Measurements from ENCODE around the gene KANSL1L.
A peak's percentile ranks its signal among the peaks of the same experiment; 100 is the strongest.

Gene KANSL1L

DNA sequence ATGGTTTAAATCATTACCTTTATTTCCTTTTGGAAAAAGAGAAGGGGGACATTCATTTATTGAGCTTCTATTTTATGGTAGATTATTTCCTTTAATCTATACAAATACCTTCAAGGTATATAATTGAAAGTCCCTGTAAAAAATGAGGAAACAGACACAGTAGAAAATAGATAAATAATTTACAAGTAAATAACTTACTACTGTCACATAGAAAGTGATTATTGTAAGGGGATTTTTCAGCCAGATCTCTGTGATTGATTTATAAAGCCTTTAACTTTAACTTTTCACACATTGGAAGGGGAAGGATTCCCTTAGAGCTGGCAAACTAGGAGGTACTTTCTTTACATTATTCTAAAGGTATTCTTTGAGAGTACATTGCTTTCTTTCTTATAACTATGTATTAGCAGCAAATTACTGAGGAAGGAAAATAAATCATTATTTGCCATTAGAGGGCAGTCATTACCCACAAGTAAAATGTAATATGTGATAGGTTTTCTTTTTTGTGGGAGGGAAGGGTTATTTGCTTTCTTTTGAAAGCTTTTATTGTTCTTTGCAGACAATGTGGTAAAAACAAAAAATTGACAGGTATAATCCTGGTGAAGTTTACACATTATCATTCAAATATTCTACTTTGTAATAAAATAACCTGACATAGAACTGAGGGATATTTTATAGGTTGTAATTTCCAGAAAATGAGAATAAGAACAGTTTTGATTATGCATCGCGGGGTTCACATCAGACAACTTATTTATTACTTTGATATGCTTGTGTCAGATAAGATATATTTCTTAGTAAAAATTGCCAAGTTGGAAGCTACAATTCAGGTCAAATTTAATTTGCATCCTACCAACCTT is 193.6 kb downstream of the KANSL1L start:
- no CpG with 5 or more reads among the region's 2 CpGs for WGBS
- H3K36me3 ChIP-seq (ENCODE audit: control insufficient read depth in 1 of 2, insufficient read depth in 2 of 2, low read depth in 1 of 2, low read length in 2 of 2) = no peaks in the 10 kb centered on the region
- no peak overlapping the region for H3K27ac ChIP-seq (ENCODE audit: low read length, poor library complexity, severe bottlenecking)
- H3K4me2 ChIP-seq (ENCODE audit: low read length, poor library complexity, severe bottlenecking) = no peak overlapping the region
- H2BK120ac ChIP-seq (ENCODE audit: low read depth, low read length) = no peak overlapping the region
- no peak overlapping the region for H2BK12ac ChIP-seq (ENCODE audit: low read length in 2 of 2)
- H3K14ac ChIP-seq (ENCODE audit: low read length in 2 of 2) = no peak overlapping the region
- H2BK15ac ChIP-seq (ENCODE audit: low read depth, poor library complexity, severe bottlenecking) = no peak overlapping the region
- no peaks in the 10 kb centered on the region for H3K9me3 ChIP-seq (ENCODE audit: control insufficient read depth, low read length)
- DNase-seq = peak; percentile 41
- no peak overlapping the region for H3K23ac ChIP-seq (ENCODE audit: low read length in 2 of 2)
- no peak overlapping the region for H3K4ac ChIP-seq (ENCODE audit: low read depth in 1 of 2, low read length in 2 of 2)
- H2AFZ ChIP-seq (ENCODE audit: low read depth, low read length) = no peak overlapping the region
- no peak overlapping the region for H3K9ac ChIP-seq (ENCODE audit: low read length)
- no peak overlapping the region for H4K8ac ChIP-seq (ENCODE audit: low read length)
- H2BK5ac ChIP-seq (ENCODE audit: low read depth, low read length, poor library complexity, severe bottlenecking) = no peak overlapping the region
- no peak overlapping the region for H3K4me3 ChIP-seq (ENCODE audit: insufficient read depth in 1 of 2, low read depth in 1 of 2, low read length in 2 of 2)
- no peak overlapping the region for H4K91ac ChIP-seq (ENCODE audit: low read length)
- peaks cover 5% of the 10 kb centered on the region for H3K4me1 ChIP-seq (ENCODE audit: control insufficient read depth, insufficient read depth, low read depth, low read length)
- no peak overlapping the region for H2AK5ac ChIP-seq (ENCODE audit: low read length, severe bottlenecking)
- no peak overlapping the region for H3K18ac ChIP-seq (ENCODE audit: low read depth in 1 of 2, low read length in 2 of 2)
- H3K27me3 ChIP-seq (ENCODE audit: control insufficient read depth in 1 of 2, insufficient read depth in 1 of 2, low read length in 2 of 2) = no peaks in the 10 kb centered on the region
- no peaks in the 10 kb centered on the region for H3K79me1 ChIP-seq (replicated peaks; ENCODE audit: low read length, poor library complexity, severe bottlenecking)

DNA sequence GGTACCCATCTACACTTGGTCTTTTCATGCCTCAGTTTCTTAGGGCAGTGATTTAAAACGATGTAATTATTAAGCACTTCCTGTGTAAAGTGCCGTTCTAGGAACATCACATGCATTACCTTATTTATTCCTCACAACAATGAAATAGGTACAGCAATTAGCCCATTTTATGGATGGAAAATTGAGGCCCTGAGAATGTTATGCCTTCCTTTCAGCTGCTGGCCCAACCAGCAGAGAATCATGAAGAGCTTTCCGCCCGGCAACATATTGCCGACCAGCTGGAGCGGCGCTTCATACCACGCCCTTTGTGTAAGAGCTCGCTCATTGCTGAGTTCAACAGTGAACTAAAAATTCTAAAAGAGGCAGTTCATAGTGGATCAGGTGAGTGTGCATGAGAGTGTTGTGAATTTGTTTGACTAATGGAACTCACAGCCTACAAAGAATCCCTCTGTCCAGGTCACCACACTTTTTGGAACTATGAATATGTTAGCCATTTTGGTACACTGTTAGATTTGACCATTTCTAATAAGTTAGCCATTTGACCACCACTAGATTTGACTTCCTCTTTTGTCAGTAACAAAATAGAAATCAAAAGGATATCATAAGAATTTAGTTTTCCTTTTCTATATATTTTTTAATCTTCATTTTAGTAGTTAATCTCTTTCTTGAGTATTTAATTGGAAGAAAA is 194.4 kb downstream of the KANSL1L start:
- H2AFZ ChIP-seq (ENCODE audit: low read depth, low read length) = no peak overlapping the region
- H3K4me1 ChIP-seq (ENCODE audit: control insufficient read depth, insufficient read depth, low read depth, low read length) = peaks cover 3% of the 10 kb centered on the region
- H2BK15ac ChIP-seq (ENCODE audit: low read depth, poor library complexity, severe bottlenecking) = no peak overlapping the region
- H3K9ac ChIP-seq (ENCODE audit: low read length) = no peak overlapping the region
- no peaks in the 10 kb centered on the region for H3K36me3 ChIP-seq (ENCODE audit: control insufficient read depth in 1 of 2, insufficient read depth in 2 of 2, low read depth in 1 of 2, low read length in 2 of 2)
- H2AK5ac ChIP-seq (ENCODE audit: low read length, severe bottlenecking) = peak overlapping the region; percentile 70
- no peak overlapping the region for H4K8ac ChIP-seq (ENCODE audit: low read length)
- H3K4ac ChIP-seq (ENCODE audit: low read depth in 1 of 2, low read length in 2 of 2) = no peak overlapping the region
- H3K27ac ChIP-seq (ENCODE audit: low read length, poor library complexity, severe bottlenecking) = no peak overlapping the region
- H3K14ac ChIP-seq (ENCODE audit: low read length in 2 of 2) = no peak overlapping the region
- 89% methylated on average over 9 of the region's 9 CpGs for WGBS
- H3K4me3 ChIP-seq (ENCODE audit: insufficient read depth in 1 of 2, low read depth in 1 of 2, low read length in 2 of 2) = no peak overlapping the region
- H2BK120ac ChIP-seq (ENCODE audit: low read depth, low read length) = no peak overlapping the region
- H3K79me1 ChIP-seq (replicated peaks; ENCODE audit: low read length, poor library complexity, severe bottlenecking) = no peaks in the 10 kb centered on the region
- H3K9me3 ChIP-seq (ENCODE audit: control insufficient read depth, low read length) = no peaks in the 10 kb centered on the region
- H4K91ac ChIP-seq (ENCODE audit: low read length) = no peak overlapping the region
- no peak overlapping the region for H3K18ac ChIP-seq (ENCODE audit: low read depth in 1 of 2, low read length in 2 of 2)
- no peak for DNase-seq
- no peaks in the 10 kb centered on the region for H3K27me3 ChIP-seq (ENCODE audit: control insufficient read depth in 1 of 2, insufficient read depth in 1 of 2, low read length in 2 of 2)
- H3K4me2 ChIP-seq (ENCODE audit: low read length, poor library complexity, severe bottlenecking) = no peak overlapping the region
- no peak overlapping the region for H2BK5ac ChIP-seq (ENCODE audit: low read depth, low read length, poor library complexity, severe bottlenecking)
- H2BK12ac ChIP-seq (ENCODE audit: low read length in 2 of 2) = no peak overlapping the region
- H3K23ac ChIP-seq (ENCODE audit: low read length in 2 of 2) = no peak overlapping the region

DNA sequence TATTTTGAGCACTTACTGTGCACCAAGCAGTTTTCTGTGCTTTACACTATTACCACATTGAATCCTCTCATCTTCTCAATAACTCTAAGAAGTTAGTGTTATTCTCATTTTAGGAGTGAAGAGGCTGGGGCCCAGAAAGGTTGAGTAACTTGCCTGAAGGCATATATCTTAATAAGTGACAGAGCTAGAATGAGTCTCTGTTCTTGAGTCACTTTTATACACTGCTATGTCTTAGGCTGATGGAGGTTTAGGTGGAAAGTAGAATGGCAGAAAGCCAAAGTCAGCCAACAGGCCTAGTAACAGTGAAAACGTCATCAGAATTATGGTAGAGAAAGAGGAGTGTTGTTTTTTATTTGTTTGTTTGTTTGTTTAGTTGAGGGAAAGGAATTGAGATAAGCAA is 196.6 kb downstream of the KANSL1L start:
- H3K14ac ChIP-seq (ENCODE audit: low read length in 2 of 2) = no peak overlapping the region
- no peak overlapping the region for H4K8ac ChIP-seq (ENCODE audit: low read length)
- H3K27ac ChIP-seq (ENCODE audit: low read length, poor library complexity, severe bottlenecking) = no peak overlapping the region
- WGBS = 42% methylated on average over 1 of the region's 1 CpG
- H2AFZ ChIP-seq (ENCODE audit: low read depth, low read length) = no peak overlapping the region
- no peak overlapping the region for H2BK15ac ChIP-seq (ENCODE audit: low read depth, poor library complexity, severe bottlenecking)
- H2BK5ac ChIP-seq (ENCODE audit: low read depth, low read length, poor library complexity, severe bottlenecking) = no peak overlapping the region
- H3K23ac ChIP-seq (ENCODE audit: low read length in 2 of 2) = no peak overlapping the region
- no peak overlapping the region for H2BK120ac ChIP-seq (ENCODE audit: low read depth, low read length)
- H3K4me3 ChIP-seq (ENCODE audit: insufficient read depth in 1 of 2, low read depth in 1 of 2, low read length in 2 of 2) = no peak overlapping the region
- no peak overlapping the region for H3K4ac ChIP-seq (ENCODE audit: low read depth in 1 of 2, low read length in 2 of 2)
- no peaks in the 10 kb centered on the region for H3K36me3 ChIP-seq (ENCODE audit: control insufficient read depth in 1 of 2, insufficient read depth in 2 of 2, low read depth in 1 of 2, low read length in 2 of 2)
- no peak overlapping the region for H2AK5ac ChIP-seq (ENCODE audit: low read length, severe bottlenecking)
- no peaks in the 10 kb centered on the region for H3K79me1 ChIP-seq (replicated peaks; ENCODE audit: low read length, poor library complexity, severe bottlenecking)
- H3K27me3 ChIP-seq (ENCODE audit: control insufficient read depth in 1 of 2, insufficient read depth in 1 of 2, low read length in 2 of 2) = no peaks in the 10 kb centered on the region
- H3K9ac ChIP-seq (ENCODE audit: low read length) = no peak overlapping the region
- no peak overlapping the region for H3K18ac ChIP-seq (ENCODE audit: low read depth in 1 of 2, low read length in 2 of 2)
- peaks cover 3% of the 10 kb centered on the region for H3K4me1 ChIP-seq (ENCODE audit: control insufficient read depth, insufficient read depth, low read depth, low read length)
- DNase-seq = no peak
- H2BK12ac ChIP-seq (ENCODE audit: low read length in 2 of 2) = no peak overlapping the region
- no peaks in the 10 kb centered on the region for H3K9me3 ChIP-seq (ENCODE audit: control insufficient read depth, low read length)
- no peak overlapping the region for H4K91ac ChIP-seq (ENCODE audit: low read length)
- H3K4me2 ChIP-seq (ENCODE audit: low read length, poor library complexity, severe bottlenecking) = no peak overlapping the region

DNA sequence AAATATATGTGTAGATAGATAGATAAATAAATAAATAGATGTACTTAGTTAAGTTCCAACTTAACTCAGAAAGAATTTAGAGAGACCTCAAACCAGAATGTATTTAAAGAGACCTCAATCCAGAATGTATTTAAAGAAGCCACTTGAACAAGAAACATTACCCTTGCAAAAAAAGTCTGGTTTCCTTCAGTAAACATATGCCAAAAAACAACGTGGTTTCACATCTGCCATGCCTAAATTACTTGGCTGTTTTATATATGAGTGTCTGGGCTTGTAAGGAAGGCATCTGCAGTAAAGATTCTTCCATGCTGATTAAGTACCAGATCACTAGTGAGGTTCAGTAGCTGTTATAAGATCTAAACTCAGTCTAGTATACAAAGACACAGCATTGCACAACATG is 197.9 kb downstream of the KANSL1L start:
- Histone ChIP-seq H4K8ac (ENCODE audit: low read length) (no peak overlapping the region), H3K4ac (ENCODE audit: low read depth in 1 of 2, low read length in 2 of 2) (no peak overlapping the region), H3K79me1 (replicated peaks; ENCODE audit: low read length, poor library complexity, severe bottlenecking) (no peaks in the 10 kb centered on the region), H3K9me3 (ENCODE audit: control insufficient read depth, low read length) (no peaks in the 10 kb centered on the region), H3K18ac (ENCODE audit: low read depth in 1 of 2, low read length in 2 of 2) (no peak overlapping the region), H3K27me3 (ENCODE audit: control insufficient read depth in 1 of 2, insufficient read depth in 1 of 2, low read length in 2 of 2) (no peaks in the 10 kb centered on the region), H3K4me1 (ENCODE audit: control insufficient read depth, insufficient read depth, low read depth, low read length) (peaks cover 3% of the 10 kb centered on the region), H2BK15ac (ENCODE audit: low read depth, poor library complexity, severe bottlenecking) (no peak overlapping the region), H3K4me3 (ENCODE audit: insufficient read depth in 1 of 2, low read depth in 1 of 2, low read length in 2 of 2) (no peak overlapping the region), H2BK120ac (ENCODE audit: low read depth, low read length) (no peak overlapping the region), H3K4me2 (ENCODE audit: low read length, poor library complexity, severe bottlenecking) (no peak overlapping the region), H3K27ac (ENCODE audit: low read length, poor library complexity, severe bottlenecking) (no peak overlapping the region), H3K23ac (ENCODE audit: low read length in 2 of 2) (no peak overlapping the region), H2BK12ac (ENCODE audit: low read length in 2 of 2) (no peak overlapping the region), H3K36me3 (ENCODE audit: control insufficient read depth in 1 of 2, insufficient read depth in 2 of 2, low read depth in 1 of 2, low read length in 2 of 2) (no peaks in the 10 kb centered on the region), H2AK5ac (ENCODE audit: low read length, severe bottlenecking) (no peak overlapping the region), H4K91ac (ENCODE audit: low read length) (no peak overlapping the region), H3K14ac (ENCODE audit: low read length in 2 of 2) (no peak overlapping the region), H3K9ac (ENCODE audit: low read length) (no peak overlapping the region), H2BK5ac (ENCODE audit: low read depth, low read length, poor library complexity, severe bottlenecking) (no peak overlapping the region), H2AFZ (ENCODE audit: low read depth, low read length) (no peak overlapping the region)
- WGBS = 0% methylated on average over 1 of the region's 1 CpG
- DNase-seq = peak; percentile 14

Data from mesenchymal stem cell (in vitro differentiated cells and primary cell).